ENCODE data around the gene DIAPH3.

- TF ChIP-seq POLR2A (IDR thresholded peaks at IDR 0.05; ENCODE audit: low read depth, low read length): no peak
- TF ChIP-seq POLR2AphosphoS5 (IDR thresholded peaks at IDR 0.05; ENCODE audit: low read depth, low read length): no peak
- TF ChIP-seq TAF1 (IDR thresholded peaks at IDR 0.05; ENCODE audit: low read depth, low read length): no peak
- TF ChIP-seq PAX5 (IDR thresholded peaks at IDR 0.05; ENCODE audit: insufficient read depth, low read length, severe bottlenecking): no peak
- TF ChIP-seq SPI1 (IDR thresholded peaks at IDR 0.05; ENCODE audit: low read depth, low read length): no peak
Observed at GRCh38 chr13:59744747-59745391, 418.9 kb downstream of the DIAPH3 start.
